T-helper 17 cell (primary cell): ENCODE data around the gene RAPGEF1. TPM values are rescaled to one million over a fixed set of nuclear protein-coding genes. Genes with fewer than 3 reads are reported as not detected.
"Not testable (repeated sequence)": the region's sequence is repeated elsewhere in the genome, so short reads cannot be mapped to it uniquely, and the experiment has no call there.

ENCODE experiments used
- ATAC-seq: fragments of 150-1000 bp; cut with Tn5 transposase; 2 replicates; pipeline ENCODE4 v1.10.0; 2021; ENCODE audit warnings: mild to moderate bottlenecking, moderate library complexity
- DNase-seq, 3 donors: peaks; one replicate each; pipeline versions ENCODE4 v3.0.0 to v3.0.0-alpha.2; 2020 to 2021
- H3K9me3 ChIP-seq: one replicate; pipeline ENCODE4 v1.7.0; 2013; ENCODE audit warnings: low read length, mild to moderate bottlenecking; ENCODE audit not compliant: control insufficient read depth, poor library complexity, severe bottlenecking
- H3K27ac Mint-ChIP-seq: one replicate; pipeline ENCODE4 v1.8.0; 2022; ENCODE audit warnings: mild to moderate bottlenecking, moderate library complexity, mixed read lengths
- H3K27me3 Mint-ChIP-seq: one replicate; pipeline ENCODE4 v1.8.0; 2022; ENCODE audit warnings: mixed read lengths
- H3K36me3 Mint-ChIP-seq: one replicate; pipeline ENCODE4 v1.8.0; 2022; ENCODE audit warnings: low read depth, mixed read lengths
- H3K4me1 Mint-ChIP-seq: one replicate; pipeline ENCODE4 v1.8.0; 2022; ENCODE audit warnings: mild to moderate bottlenecking, mixed read lengths
- H3K4me3 Mint-ChIP-seq: one replicate; pipeline ENCODE4 v1.8.0; 2022; ENCODE audit warnings: mild to moderate bottlenecking, moderate library complexity, mixed read lengths
- total RNA-seq, 4 donors: library from RNA in 2 of 4; stranded (reverse) in 2 of 4; gene quantifications; one replicate each; pipeline ENCODE4 v1.2.3 and lab custom pipeline; 2022 to 2026

Gene RAPGEF1
- total RNA-seq, 2 donors from 2014 or later, result 176 to 209 TPM

GRCh38 chr9:131764568-131764967 lies 24.7 kb upstream of the RAPGEF1 start:
- no peak overlapping the region for H3K4me3 Mint-ChIP-seq
- DNase-seq, result no peak
- no peak overlapping the region for H3K27ac Mint-ChIP-seq
- H3K36me3 Mint-ChIP-seq, result peaks cover 5% of the 10 kb centered on the region
- H3K27me3 Mint-ChIP-seq, result peaks cover 20% of the 10 kb centered on the region
- H3K4me1 Mint-ChIP-seq, result peaks cover 3% of the 10 kb centered on the region
- no peaks in the 10 kb centered on the region for H3K9me3 ChIP-seq
- ATAC-seq, result no peak

- Mint-ChIP-seq H3K27ac (no peak overlapping the region), H3K27me3 (peaks cover 28% of the 10 kb centered on the region), H3K36me3 (peaks cover 2% of the 10 kb centered on the region), H3K4me3 (no peak overlapping the region), H3K4me1 (peaks cover 3% of the 10 kb centered on the region)
- ATAC-seq (peak; percentile 99), DNase-seq (peak; percentile 69 to 78 (median 72))
- no peaks in the 10 kb centered on the region for H3K9me3 ChIP-seq
These were observed 22.6 kb upstream of the RAPGEF1 start for GRCh38 chr9:131762356-131762932.

- Mint-ChIP-seq H3K27me3 (peaks cover 19% of the 10 kb centered on the region), H3K36me3 (no peaks in the 10 kb centered on the region), H3K27ac (no peak overlapping the region), H3K4me1 (peaks cover 3% of the 10 kb centered on the region), H3K4me3 (no peak overlapping the region)
- ATAC-seq (no peak), DNase-seq (no peak)
- no peaks in the 10 kb centered on the region for H3K9me3 ChIP-seq
These were observed 19.3 kb upstream of the RAPGEF1 start for GRCh38 chr9:131759017-131759647.

DNA sequence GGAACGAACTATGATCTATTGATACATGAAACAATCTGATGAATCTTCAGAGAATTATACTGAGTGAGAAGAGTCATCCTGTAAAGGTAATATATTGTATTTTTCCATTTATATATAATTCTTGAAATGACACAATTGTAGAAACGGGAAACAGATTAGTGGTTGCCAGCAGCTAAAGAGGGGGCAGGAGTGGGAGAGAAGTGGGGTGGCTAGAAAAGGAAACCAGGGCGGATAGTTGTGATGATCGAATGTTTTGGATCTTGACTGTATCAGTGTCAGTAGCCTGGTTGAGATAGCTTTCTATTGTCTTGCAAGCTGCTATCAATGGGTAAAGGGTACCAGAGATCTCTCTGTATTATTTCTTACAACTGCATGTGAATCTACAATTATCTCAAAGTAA lies 17.7 kb upstream of the RAPGEF1 start:
- Mint-ChIP-seq H3K27ac (no peak overlapping the region), H3K36me3 (no peaks in the 10 kb centered on the region)
- no peak for ATAC-seq

DNA sequence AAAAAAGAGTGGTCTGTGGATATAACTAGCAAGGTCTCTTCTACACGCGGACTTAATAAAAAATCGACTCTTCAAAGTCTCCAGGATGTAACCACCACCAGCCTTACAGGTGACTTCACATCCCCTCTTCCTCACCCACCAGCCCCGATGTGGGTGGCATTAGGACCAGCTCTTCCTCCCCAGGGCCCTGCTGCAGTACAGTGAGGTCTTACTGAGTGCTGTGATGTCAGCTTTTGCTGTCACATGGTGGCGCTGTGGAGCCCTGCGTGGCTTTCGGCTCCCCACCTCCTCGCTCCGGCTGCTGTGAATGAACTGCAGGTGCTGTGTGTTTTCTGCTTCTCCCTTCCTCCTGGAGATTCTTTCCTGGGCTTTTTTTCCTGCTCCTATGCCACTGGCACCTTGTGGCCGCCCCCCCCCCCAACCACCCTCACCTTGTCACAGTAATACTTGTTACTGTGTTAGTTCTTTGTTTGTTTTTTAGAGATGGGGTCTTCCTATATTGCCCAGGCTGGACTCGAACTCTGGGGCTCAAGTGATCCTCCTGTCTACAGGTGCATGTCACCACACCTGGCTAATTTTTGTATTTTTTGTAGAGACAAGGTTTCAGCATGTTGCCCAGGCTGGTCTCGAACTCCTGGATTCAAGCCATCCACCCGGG lies 15.8 kb upstream of the RAPGEF1 start:
- Mint-ChIP-seq H3K27me3 (peaks cover 19% of the 10 kb centered on the region), H3K4me1 (peaks cover 5% of the 10 kb centered on the region), H3K36me3 (no peaks in the 10 kb centered on the region), H3K4me3 (no peak overlapping the region), H3K27ac (peak overlapping the region; percentile 74)
- ATAC-seq, result peak; percentile 100
- H3K9me3 ChIP-seq, result no peaks in the 10 kb centered on the region
- peak; percentile 74 to 85 (median 75) for DNase-seq

More for the DNA sequence above, 17.7 kb upstream of the RAPGEF1 start:
- Mint-ChIP-seq H3K4me3 (no peak overlapping the region), H3K27me3 (peaks cover 19% of the 10 kb centered on the region), H3K4me1 (peaks cover 4% of the 10 kb centered on the region)
- no peak for DNase-seq
- no peaks in the 10 kb centered on the region for H3K9me3 ChIP-seq

DNA sequence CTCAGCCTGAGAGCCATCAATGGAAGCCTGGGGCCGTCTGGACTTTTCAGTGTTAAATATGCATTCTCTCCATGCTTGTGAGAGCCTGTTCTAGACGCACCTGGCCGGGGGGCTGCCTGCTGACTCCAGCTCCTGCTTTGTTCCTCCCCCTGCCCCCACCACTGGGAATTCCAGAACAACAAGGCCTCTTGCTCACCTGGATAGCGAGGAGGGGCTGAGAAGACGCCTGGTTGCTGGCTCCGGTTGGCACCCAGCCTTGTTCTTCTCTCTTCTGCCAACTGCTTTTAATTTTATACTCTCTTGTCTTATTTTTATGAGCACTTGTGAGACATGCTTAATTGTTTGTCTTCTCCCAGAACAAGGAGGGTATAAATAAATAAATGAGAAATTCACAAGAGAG lies 15.0 kb upstream of the RAPGEF1 start:
- no peaks in the 10 kb centered on the region for H3K36me3 Mint-ChIP-seq
- no peak overlapping the region for H3K4me3 Mint-ChIP-seq
- no peak overlapping the region for H3K27ac Mint-ChIP-seq
- DNase-seq, result no peak
- H3K27me3 Mint-ChIP-seq, result peaks cover 19% of the 10 kb centered on the region
- no peak for ATAC-seq
- H3K4me1 Mint-ChIP-seq, result peaks cover 8% of the 10 kb centered on the region
- H3K9me3 ChIP-seq, result no peaks in the 10 kb centered on the region

- peaks cover 16% of the 10 kb centered on the region for H3K27me3 Mint-ChIP-seq
- H3K4me3 Mint-ChIP-seq, ATAC-seq, H3K27ac Mint-ChIP-seq, H3K9me3 ChIP-seq, DNase-seq, H3K4me1 Mint-ChIP-seq, H3K36me3 Mint-ChIP-seq: not testable (repeated sequence)
These were observed 13.9 kb upstream of the RAPGEF1 start for GRCh38 chr9:131753751-131754150.

DNA sequence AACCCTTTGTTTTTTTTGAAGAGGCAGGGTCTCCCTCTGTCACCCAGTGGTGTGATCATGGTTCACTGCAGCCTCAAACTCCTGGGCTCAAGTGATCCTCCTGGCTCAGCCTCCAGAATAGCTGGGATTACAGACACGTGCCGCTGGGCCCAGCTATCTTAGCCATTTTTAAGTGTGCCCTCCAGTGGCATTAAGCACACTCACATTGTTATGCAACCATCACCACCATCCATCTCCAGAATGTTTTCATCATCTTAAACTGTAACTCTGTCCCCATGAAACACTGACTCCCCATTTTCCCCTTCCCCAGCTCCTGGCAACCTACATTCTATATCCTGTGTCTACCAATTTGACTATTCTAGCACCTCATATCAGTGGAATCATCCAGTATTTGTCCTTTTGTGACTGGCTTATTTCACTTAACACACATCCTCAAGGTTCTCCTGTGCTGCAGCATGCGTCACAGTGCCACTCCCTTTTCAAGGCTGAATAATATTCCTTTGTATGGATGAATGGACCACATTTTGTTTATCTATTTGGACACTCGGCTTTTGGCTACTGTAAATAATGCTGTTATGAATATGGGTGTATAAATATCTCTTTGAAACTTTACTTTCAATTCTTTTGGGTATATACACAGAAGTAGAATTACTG lies 12.5 kb upstream of the RAPGEF1 start:
- Mint-ChIP-seq H3K27me3 (peaks cover 5% of the 10 kb centered on the region), H3K4me3 (no peak overlapping the region), H3K36me3 (no peaks in the 10 kb centered on the region), H3K27ac (no peak overlapping the region), H3K4me1 (peaks cover 8% of the 10 kb centered on the region)
- DNase-seq, result no peak
- ATAC-seq, result no peak
- no peaks in the 10 kb centered on the region for H3K9me3 ChIP-seq

GRCh38 chr9:131748411-131748955 lies 8.6 kb upstream of the RAPGEF1 start:
- Mint-ChIP-seq H3K27ac (no peak overlapping the region), H3K36me3 (no peaks in the 10 kb centered on the region), H3K27me3 (no peaks in the 10 kb centered on the region), H3K4me3 (no peak overlapping the region), H3K4me1 (peaks cover 25% of the 10 kb centered on the region)
- no peaks in the 10 kb centered on the region for H3K9me3 ChIP-seq
- ATAC-seq, result no peak
- no peak for DNase-seq

GRCh38 chr9:131747352-131747751 lies 7.5 kb upstream of the RAPGEF1 start:
- H3K4me1 Mint-ChIP-seq, result peaks cover 27% of the 10 kb centered on the region
- peak overlapping the region; percentile 57 for H3K27ac Mint-ChIP-seq
- H3K27me3 Mint-ChIP-seq, result no peaks in the 10 kb centered on the region
- H3K9me3 ChIP-seq, result no peaks in the 10 kb centered on the region
- DNase-seq (no peak), ATAC-seq (peak; percentile 65)
- H3K36me3 Mint-ChIP-seq, result no peaks in the 10 kb centered on the region
- no peak overlapping the region for H3K4me3 Mint-ChIP-seq

GRCh38 chr9:131745610-131746009 lies 5.7 kb upstream of the RAPGEF1 start:
- Mint-ChIP-seq H3K27me3 (no peaks in the 10 kb centered on the region), H3K27ac (no peak overlapping the region), H3K4me3 (no peak overlapping the region), H3K36me3 (no peaks in the 10 kb centered on the region), H3K4me1 (peaks cover 27% of the 10 kb centered on the region)
- no peaks in the 10 kb centered on the region for H3K9me3 ChIP-seq
- ATAC-seq, result no peak
- DNase-seq, result no peak

- H3K4me1 Mint-ChIP-seq, result peaks cover 25% of the 10 kb centered on the region
- peak overlapping the region; percentile 98 for H3K27ac Mint-ChIP-seq
- no peak for ATAC-seq
- H3K9me3 ChIP-seq, result no peaks in the 10 kb centered on the region
- no peaks in the 10 kb centered on the region for H3K36me3 Mint-ChIP-seq
- H3K4me3 Mint-ChIP-seq, result peak overlapping the region; percentile 86
- no peak for DNase-seq
- no peaks in the 10 kb centered on the region for H3K27me3 Mint-ChIP-seq
These were observed 4.9 kb upstream of the RAPGEF1 start for GRCh38 chr9:131744720-131745201.

- peak overlapping the region; percentile 98 for H3K27ac Mint-ChIP-seq
- peak overlapping the region; percentile 86 for H3K4me3 Mint-ChIP-seq
- no peaks in the 10 kb centered on the region for H3K27me3 Mint-ChIP-seq
- peaks cover 25% of the 10 kb centered on the region for H3K4me1 Mint-ChIP-seq
- peak; percentile 43 for ATAC-seq
- no peak for DNase-seq
- no peaks in the 10 kb centered on the region for H3K36me3 Mint-ChIP-seq
- H3K9me3 ChIP-seq, result no peaks in the 10 kb centered on the region
These were observed 4.4 kb upstream of the RAPGEF1 start for GRCh38 chr9:131744171-131744719.
